ENCODE measurements around the gene IGSF9. TPM values are rescaled to one million over a fixed set of nuclear protein-coding genes. Genes with fewer than 3 reads are reported as not detected.

IGSF9 gene
- total and polyA plus RNA-seq, 2 of the 13 experiments (the other 11 are each of a cell fraction or from before 2014, with no cell fraction given) = 0.03 TPM; not detected in 1

DNA sequence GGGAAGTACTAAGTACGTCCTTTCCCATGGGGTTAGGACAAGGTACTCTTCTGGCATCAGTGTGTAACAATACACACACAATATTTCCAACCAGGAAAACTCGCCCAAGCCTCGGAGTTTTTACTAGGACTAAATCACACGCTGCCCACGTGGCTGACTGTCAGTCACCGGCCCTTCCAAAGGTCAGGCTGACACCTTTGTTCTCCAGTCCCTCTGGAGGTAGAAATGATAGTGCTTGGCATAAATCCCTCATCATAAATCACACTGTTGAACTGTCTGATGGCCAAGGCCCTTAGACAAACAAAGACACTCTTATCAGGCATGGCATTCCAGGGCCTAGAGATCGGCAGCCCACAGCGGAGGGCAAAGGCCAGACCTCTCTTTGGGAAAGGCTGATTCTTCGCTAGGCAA, 25.5 kb upstream of the IGSF9 start (continued):
- TF ChIP-seq, protein P1, sequence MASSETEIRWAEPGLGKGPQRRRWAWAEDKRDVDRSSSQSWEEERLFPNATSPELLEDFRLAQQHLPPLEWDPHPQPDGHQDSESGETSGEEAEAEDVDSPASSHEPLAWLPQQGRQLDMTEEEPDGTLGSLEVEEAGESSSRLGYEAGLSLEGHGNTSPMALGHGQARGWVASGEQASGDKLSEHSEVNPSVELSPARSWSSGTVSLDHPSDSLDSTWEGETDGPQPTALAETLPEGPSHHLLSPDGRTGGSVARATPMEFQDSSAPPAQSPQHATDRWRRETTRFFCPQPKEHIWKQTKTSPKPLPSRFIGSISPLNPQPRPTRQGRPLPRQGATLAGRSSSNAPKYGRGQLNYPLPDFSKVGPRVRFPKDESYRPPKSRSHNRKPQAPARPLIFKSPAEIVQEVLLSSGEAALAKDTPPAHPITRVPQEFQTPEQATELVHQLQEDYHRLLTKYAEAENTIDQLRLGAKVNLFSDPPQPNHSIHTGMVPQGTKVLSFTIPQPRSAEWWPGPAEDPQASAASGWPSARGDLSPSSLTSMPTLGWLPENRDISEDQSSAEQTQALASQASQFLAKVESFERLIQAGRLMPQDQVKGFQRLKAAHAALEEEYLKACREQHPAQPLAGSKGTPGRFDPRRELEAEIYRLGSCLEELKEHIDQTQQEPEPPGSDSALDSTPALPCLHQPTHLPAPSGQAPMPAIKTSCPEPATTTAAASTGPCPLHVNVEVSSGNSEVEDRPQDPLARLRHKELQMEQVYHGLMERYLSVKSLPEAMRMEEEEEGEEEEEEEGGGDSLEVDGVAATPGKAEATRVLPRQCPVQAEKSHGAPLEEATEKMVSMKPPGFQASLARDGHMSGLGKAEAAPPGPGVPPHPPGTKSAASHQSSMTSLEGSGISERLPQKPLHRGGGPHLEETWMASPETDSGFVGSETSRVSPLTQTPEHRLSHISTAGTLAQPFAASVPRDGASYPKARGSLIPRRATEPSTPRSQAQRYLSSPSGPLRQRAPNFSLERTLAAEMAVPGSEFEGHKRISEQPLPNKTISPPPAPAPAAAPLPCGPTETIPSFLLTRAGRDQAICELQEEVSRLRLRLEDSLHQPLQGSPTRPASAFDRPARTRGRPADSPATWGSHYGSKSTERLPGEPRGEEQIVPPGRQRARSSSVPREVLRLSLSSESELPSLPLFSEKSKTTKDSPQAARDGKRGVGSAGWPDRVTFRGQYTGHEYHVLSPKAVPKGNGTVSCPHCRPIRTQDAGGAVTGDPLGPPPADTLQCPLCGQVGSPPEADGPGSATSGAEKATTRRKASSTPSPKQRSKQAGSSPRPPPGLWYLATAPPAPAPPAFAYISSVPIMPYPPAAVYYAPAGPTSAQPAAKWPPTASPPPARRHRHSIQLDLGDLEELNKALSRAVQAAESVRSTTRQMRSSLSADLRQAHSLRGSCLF (CRISPR knock-in tag; IDR thresholded peaks at IDR 0.05; ENCODE audit: borderline replicate concordance) = no peak
- TF ChIP-seq, protein P2, sequence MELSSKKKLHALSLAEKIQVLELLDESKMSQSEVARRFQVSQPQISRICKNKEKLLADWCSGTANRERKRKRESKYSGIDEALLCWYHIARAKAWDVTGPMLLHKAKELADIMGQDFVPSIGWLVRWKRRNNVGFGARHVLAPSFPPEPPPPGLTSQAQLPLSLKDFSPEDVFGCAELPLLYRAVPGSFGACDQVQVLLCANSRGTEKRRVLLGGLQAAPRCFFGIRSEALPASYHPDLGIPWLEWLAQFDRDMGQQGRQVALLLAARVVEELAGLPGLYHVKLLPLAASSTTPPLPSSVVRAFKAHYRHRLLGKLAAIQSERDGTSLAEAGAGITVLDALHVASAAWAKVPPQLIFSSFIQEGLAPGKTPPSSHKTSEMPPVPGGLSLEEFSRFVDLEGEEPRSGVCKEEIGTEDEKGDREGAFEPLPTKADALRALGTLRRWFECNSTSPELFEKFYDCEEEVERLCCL (CRISPR knock-in tag; IDR thresholded peaks at IDR 0.05; ENCODE audit: borderline replicate concordance) = no peak
- TF ChIP-seq, protein P3, sequence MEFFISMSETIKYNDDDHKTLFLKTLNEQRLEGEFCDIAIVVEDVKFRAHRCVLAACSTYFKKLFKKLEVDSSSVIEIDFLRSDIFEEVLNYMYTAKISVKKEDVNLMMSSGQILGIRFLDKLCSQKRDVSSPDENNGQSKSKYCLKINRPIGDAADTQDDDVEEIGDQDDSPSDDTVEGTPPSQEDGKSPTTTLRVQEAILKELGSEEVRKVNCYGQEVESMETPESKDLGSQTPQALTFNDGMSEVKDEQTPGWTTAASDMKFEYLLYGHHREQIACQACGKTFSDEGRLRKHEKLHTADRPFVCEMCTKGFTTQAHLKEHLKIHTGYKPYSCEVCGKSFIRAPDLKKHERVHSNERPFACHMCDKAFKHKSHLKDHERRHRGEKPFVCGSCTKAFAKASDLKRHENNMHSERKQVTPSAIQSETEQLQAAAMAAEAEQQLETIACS (CRISPR knock-in tag; IDR thresholded peaks at IDR 0.05) = no peak
- TF ChIP-seq PAX8 (CRISPR knock-in tag; IDR thresholded peaks at IDR 0.05; ENCODE audit: borderline replicate concordance) (no peak), GATA4 (IDR thresholded peaks at IDR 0.05; ENCODE audit: borderline replicate concordance, low read depth) (no peak; the same call in 1 of the 2 replicates), SMAD1 (CRISPR knock-in tag; IDR thresholded peaks at IDR 0.05; ENCODE audit: borderline replicate concordance, low read depth) (no peak), ZNF720 (CRISPR knock-in tag; IDR thresholded peaks at IDR 0.05) (no peak), TBX3 (IDR thresholded peaks at IDR 0.05; ENCODE audit: borderline replicate concordance) (peak; percentile 91; the same call in 1 of the 2 replicates), ARHGAP35 (CRISPR knock-in tag; IDR thresholded peaks at IDR 0.05; ENCODE audit: borderline replicate concordance) (no peak), ZFP41 (CRISPR knock-in tag; IDR thresholded peaks at IDR 0.05; ENCODE audit: borderline replicate concordance) (no peak), KLF6 (CRISPR knock-in tag; IDR thresholded peaks at IDR 0.05) (peak; percentile 70; the same call in 1 of the 2 replicates), SMYD3 (CRISPR knock-in tag; IDR thresholded peaks at IDR 0.05) (peak; percentile 42; the same call in 1 of the 2 replicates), ZFP62 (CRISPR knock-in tag; IDR thresholded peaks at IDR 0.05) (no peak), HDAC1 (CRISPR knock-in tag; IDR thresholded peaks at IDR 0.05) (peak; percentile 23; the same call in 1 of the 2 replicates), SP5 (CRISPR knock-in tag; IDR thresholded peaks at IDR 0.05; ENCODE audit: borderline replicate concordance, low read depth) (no peak), SUZ12 (IDR thresholded peaks at IDR 0.05; ENCODE audit: low read depth, low read length) (no peak)
- TF ChIP-seq, protein P4, sequence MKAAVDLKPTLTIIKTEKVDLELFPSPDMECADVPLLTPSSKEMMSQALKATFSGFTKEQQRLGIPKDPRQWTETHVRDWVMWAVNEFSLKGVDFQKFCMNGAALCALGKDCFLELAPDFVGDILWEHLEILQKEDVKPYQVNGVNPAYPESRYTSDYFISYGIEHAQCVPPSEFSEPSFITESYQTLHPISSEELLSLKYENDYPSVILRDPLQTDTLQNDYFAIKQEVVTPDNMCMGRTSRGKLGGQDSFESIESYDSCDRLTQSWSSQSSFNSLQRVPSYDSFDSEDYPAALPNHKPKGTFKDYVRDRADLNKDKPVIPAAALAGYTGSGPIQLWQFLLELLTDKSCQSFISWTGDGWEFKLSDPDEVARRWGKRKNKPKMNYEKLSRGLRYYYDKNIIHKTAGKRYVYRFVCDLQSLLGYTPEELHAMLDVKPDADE (CRISPR knock-in tag; IDR thresholded peaks at IDR 0.05) = no peak
- TF ChIP-seq, protein P5, sequence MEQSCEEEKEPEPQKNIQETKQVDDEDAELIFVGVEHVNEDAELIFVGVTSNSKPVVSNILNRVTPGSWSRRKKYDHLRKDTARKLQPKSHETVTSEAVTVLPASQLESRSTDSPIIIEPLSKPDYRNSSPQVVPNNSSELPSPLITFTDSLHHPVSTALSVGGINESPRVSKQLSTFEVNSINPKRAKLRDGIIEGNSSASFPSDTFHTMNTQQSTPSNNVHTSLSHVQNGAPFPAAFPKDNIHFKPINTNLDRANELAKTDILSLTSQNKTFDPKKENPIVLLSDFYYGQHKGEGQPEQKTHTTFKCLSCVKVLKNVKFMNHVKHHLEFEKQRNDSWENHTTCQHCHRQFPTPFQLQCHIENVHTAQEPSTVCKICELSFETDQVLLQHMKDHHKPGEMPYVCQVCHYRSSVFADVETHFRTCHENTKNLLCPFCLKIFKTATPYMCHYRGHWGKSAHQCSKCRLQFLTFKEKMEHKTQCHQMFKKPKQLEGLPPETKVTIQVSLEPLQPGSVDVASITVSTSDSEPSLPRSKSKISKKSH (CRISPR knock-in tag; IDR thresholded peaks at IDR 0.05; ENCODE audit: borderline replicate concordance) = no peak
- TF ChIP-seq, protein P6, sequence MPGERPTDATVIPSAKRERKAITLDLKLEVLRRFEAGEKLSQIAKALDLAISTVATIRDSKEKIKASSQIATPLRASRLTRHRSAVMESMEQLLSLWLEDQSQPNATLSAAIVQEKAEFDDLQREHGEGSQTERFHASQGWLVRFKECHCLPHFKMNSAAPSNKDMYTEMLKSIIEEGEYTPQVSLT (CRISPR knock-in tag; IDR thresholded peaks at IDR 0.05; ENCODE audit: borderline replicate concordance, low read depth) = no peak
